ENCODE measurements around the gene ADK. TPM values are rescaled to one million over a fixed set of nuclear protein-coding genes. Genes with fewer than 3 reads are reported as not detected.

Gene ADK
- total and polyA plus RNA-seq, 2 of the 13 experiments (the other 11 are each of a cell fraction or from before 2014, with no cell fraction given), result 48.6 to 79.1 TPM

DNA sequence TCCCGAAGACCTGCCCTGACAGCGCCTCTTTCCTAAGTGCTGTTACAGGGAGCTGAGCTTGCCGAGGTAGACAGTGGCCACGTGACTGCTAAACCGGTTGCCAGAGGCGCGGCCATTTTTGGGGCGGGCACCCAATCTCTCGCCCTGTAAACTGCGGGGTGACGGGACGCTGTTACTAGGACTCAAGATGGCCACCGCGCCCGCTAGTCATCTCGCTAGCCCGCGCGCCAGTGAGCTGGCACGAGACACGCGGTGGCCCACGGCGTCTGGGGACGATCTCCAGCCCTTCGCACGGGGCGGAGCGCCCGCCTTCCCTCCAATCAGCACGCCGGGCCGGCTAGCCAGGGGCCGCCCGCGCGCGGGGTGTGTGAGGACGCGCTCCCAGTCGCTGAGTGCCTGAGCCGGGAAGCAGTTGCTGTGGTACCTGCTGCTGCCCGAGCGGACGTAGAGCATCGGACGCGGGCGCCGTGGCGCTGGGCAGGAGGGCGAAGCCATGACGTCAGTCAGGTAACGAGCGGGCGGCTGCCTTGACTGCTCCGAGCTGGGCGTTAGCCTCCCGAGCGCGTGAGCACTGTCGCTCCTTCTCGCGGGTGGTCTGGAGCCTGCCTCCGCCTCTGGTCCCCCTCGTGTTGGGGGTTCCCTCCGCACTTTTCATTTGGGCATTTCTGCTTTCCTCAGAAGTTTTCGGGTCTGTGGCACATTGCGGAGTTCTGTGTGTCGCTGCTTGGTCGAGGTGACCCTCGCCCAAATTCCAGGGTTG, 25.5 kb downstream of the ADK start (continued):
- TF ChIP-seq ZNF704 (CRISPR knock-in tag; IDR thresholded peaks at IDR 0.05; ENCODE audit: borderline replicate concordance) (peak; percentile 73; the same call in 1 of the 2 replicates), ZFP36L1 (CRISPR knock-in tag; IDR thresholded peaks at IDR 0.05) (peak; percentile 98), ZNF44 (CRISPR knock-in tag; IDR thresholded peaks at IDR 0.05) (no peak; the same call in 1 of the 2 replicates), RORA (CRISPR knock-in tag; IDR thresholded peaks at IDR 0.05) (no peak), CERS6 (CRISPR knock-in tag; IDR thresholded peaks at IDR 0.05) (no peak), GTF2F1 (IDR thresholded peaks at IDR 0.05; ENCODE audit: low read length) (no peak), BRF2 (CRISPR knock-in tag; IDR thresholded peaks at IDR 0.05) (peak; percentile 54; the same call in 1 of the 2 replicates), ZBTB7A (CRISPR knock-in tag; IDR thresholded peaks at IDR 0.05) (peak; percentile 79), ATF7-NPFF (CRISPR knock-in tag; IDR thresholded peaks at IDR 0.05; ENCODE audit: low read depth) (peak; percentile 87)
- TF ChIP-seq, protein P1, sequence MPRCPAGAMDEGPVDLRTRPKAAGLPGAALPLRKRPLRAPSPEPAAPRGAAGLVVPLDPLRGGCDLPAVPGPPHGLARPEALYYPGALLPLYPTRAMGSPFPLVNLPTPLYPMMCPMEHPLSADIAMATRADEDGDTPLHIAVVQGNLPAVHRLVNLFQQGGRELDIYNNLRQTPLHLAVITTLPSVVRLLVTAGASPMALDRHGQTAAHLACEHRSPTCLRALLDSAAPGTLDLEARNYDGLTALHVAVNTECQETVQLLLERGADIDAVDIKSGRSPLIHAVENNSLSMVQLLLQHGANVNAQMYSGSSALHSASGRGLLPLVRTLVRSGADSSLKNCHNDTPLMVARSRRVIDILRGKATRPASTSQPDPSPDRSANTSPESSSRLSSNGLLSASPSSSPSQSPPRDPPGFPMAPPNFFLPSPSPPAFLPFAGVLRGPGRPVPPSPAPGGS (CRISPR knock-in tag; IDR thresholded peaks at IDR 0.05), result peak; percentile 96
- TF ChIP-seq, protein P2, sequence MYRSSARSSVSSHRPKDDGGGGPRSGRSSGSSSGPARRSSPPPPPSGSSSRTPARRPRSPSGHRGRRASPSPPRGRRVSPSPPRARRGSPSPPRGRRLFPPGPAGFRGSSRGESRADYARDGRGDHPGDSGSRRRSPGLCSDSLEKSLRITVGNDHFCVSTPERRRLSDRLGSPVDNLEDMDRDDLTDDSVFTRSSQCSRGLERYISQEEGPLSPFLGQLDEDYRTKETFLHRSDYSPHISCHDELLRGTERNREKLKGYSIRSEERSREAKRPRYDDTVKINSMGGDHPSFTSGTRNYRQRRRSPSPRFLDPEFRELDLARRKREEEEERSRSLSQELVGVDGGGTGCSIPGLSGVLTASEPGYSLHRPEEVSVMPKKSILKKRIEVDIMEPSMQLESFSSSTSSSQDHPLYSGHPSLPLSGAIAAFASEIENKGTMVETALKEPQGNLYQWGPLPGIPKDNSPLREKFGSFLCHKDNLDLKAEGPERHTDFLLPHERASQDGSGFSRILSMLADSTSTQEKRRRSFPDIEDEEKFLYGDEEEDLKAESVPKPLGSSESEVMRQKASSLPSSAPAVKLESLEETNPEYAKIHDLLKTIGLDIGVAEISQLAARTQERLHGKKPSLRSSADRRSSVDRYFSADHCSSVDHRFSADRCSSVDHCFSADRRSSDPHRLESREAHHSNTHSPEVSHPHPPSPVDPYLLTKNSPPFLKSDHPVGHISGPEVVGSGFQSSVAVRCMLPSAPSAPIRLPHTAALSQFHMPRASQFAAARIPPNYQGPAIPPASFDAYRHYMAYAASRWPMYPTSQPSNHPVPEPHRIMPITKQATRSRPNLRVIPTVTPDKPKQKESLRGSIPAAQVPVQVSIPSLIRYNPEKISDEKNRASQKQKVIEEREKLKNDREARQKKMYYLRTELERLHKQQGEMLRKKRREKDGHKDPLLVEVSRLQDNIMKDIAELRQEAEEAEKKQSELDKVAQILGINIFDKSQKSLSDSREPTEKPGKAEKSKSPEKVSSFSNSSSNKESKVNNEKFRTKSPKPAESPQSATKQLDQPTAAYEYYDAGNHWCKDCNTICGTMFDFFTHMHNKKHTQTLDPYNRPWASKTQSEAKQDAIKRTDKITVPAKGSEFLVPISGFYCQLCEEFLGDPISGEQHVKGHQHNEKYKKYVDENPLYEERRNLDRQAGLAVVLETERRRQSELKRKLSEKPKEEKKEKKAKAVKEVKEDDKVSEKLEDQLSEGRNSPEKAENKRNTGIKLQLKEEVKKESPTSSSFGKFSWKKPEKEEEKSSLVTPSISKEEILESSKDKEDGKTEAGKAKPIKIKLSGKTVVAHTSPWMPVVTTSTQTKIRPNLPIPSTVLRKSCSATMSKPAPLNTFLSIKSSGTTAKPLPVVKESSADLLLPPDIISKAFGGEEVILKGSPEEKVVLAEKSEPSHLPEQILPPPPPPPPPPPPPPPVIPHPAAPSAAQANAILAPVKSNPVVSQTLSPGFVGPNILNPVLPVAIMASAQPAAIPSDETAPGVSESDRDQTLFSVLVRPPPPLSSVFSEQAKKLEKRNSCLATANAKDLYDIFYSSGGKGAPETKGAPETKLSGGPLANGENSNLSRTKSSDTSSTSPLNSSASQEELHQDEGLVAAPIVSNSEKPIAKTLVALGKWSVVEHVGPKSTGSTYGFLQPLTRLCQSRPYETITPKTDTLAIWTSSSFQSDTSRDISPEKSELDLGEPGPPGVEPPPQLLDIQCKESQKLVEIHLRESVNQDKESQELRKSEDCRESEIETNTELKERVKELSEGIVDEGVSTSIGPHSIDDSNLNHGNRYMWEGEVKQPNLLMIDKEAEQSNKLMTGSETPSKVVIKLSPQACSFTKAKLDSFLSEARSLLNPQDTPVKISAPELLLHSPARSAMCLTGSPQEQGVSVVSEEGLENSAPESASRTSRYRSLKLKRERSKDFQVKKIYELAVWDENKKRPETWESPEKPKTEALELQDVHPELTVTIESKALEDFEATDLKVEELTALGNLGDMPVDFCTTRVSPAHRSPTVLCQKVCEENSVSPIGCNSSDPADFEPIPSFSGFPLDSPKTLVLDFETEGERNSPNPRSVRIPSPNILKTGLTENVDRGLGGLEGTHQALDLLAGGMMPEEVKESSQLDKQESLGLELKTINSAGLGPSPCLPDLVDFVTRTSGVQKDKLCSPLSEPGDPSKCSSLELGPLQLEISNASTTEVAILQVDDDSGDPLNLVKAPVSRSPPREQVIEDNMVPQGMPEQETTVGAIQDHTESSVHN (CRISPR knock-in tag; IDR thresholded peaks at IDR 0.05), result peak; percentile 76; the same call in 1 of the 2 replicates
- TF ChIP-seq, protein P3, sequence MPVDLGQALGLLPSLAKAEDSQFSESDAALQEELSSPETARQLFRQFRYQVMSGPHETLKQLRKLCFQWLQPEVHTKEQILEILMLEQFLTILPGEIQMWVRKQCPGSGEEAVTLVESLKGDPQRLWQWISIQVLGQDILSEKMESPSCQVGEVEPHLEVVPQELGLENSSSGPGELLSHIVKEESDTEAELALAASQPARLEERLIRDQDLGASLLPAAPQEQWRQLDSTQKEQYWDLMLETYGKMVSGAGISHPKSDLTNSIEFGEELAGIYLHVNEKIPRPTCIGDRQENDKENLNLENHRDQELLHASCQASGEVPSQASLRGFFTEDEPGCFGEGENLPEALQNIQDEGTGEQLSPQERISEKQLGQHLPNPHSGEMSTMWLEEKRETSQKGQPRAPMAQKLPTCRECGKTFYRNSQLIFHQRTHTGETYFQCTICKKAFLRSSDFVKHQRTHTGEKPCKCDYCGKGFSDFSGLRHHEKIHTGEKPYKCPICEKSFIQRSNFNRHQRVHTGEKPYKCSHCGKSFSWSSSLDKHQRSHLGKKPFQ (CRISPR knock-in tag; IDR thresholded peaks at IDR 0.05; ENCODE audit: insufficient replicate concordance), result peak; percentile 56
